Gastroesophageal sphincter (tissue), 4 donors: ENCODE data around the gene SERPINH1. TPM values are rescaled to one million over a fixed set of nuclear protein-coding genes. Genes with fewer than 3 reads are reported as not detected.

Experiments used
- ATAC-seq: fragments of 150-250 bp; one replicate; pipeline ENCODE4 v1.9.1; 2016; ENCODE audit warnings: mild to moderate bottlenecking, moderate library complexity
- H3K27ac ChIP-seq, 4 donors: fragments of 200-600 bp; sonication (generic) in 3 of 4; 1 replicate in 3 of 4; 2 replicates in 1 of 4; pipeline ENCODE4 v1.5.1; 2016 to 2019
- H3K27me3 ChIP-seq: fragments of 200-600 bp; sonication (generic); one replicate; pipeline ENCODE4 v1.5.1; 2019
- H3K36me3 ChIP-seq, 2 donors: fragments of 200-600 bp; sonication (generic); one replicate each; pipeline ENCODE4 v1.5.1; 2019; ENCODE audit warnings: control low read depth in 1 of 2
- H3K4me1 ChIP-seq, 3 donors: fragments of 200-600 bp; sonication (generic); 1 replicate in 2 of 3; 2 replicates in 1 of 3; pipeline ENCODE4 v1.5.1; 2016 to 2019; ENCODE audit warnings: control low read depth in 2 of 3
- H3K4me3 ChIP-seq, 2 donors: fragments of 200-600 bp; sonication (generic); one replicate each; pipeline ENCODE4 v1.5.1; 2019; ENCODE audit warnings: mild to moderate bottlenecking in 1 of 2, moderate library complexity in 1 of 2
- H3K9me3 ChIP-seq, 3 donors: fragments of 200-600 bp; sonication (generic); one replicate each; pipeline ENCODE4 v1.5.1; 2017 to 2019; ENCODE audit warnings: control low read depth in 2 of 3
- CTCF ChIP-seq, 4 experiments: fragments of 200-600 bp in 2 of 4; fragments of 450-650 bp in 2 of 4; sonication (generic) in 1 of 4; IDR thresholded peaks; one replicate each; pipeline ENCODE4 v1.5.1; 2017 to 2019; ENCODE audit warnings: antibody characterized with exemption in 4 of 4, mild to moderate bottlenecking in 2 of 4, moderate library complexity in 2 of 4
- EP300 ChIP-seq: sonication (generic); formaldehyde crosslinking; IDR thresholded peaks from one replicate; pipeline ENCODE4 v1.6.1; 2017; ENCODE audit warnings: antibody characterized with exemption, mild to moderate bottlenecking
- POLR2A ChIP-seq, 2 donors: fragments of 450-650 bp; IDR thresholded peaks; one replicate each; pipeline ENCODE4 v1.6.1; 2017; ENCODE audit warnings: antibody characterized with exemption in 2 of 2, mild to moderate bottlenecking in 2 of 2, moderate library complexity in 1 of 2
- POLR2AphosphoS5 ChIP-seq: sonication (generic); formaldehyde crosslinking; IDR thresholded peaks from one replicate; pipeline ENCODE4 v1.6.1; 2017; ENCODE audit warnings: antibody characterized with exemption
- WGBS, 2 donors: methylation state at CpG; one replicate each; pipeline ENCODE4 v1.1.5; 2018; ENCODE audit warnings: low coverage in 1 of 2; 5-methylcytosine and 5-hydroxymethylcytosine counted together
- total RNA-seq, 4 donors: library from RNA; depleted of rRNA; stranded (reverse); fragments of >200 nt; gene quantifications; one replicate each; pipeline ENCODE4 v1.1.0, GENCODE V29; 2016

SERPINH1 gene
- total RNA-seq, 4 donors from 2014 or later, result 127 to 284 (median 175) TPM

- ATAC-seq, result no peak
- no peaks in the 10 kb centered on the region for H3K27me3 ChIP-seq
- 8 to 22% methylated on average over 1 of the region's 1 CpG for WGBS, 2 donors
- H3K9me3 ChIP-seq, result no peaks in the 10 kb centered on the region
- peaks cover 0 to 39% (median 2%) of the 10 kb centered on the region in 3 donors for H3K4me1 ChIP-seq
- H3K27ac ChIP-seq, result no peak overlapping the region
- no peak for TF ChIP-seq EP300
- TF ChIP-seq POLR2AphosphoS5, result no peak
- TF ChIP-seq CTCF (IDR thresholded peaks at IDR 0.05), result no peak
- TF ChIP-seq POLR2A (IDR thresholded peaks at IDR 0.05), result no peak
- no peak overlapping the region for H3K4me3 ChIP-seq
- H3K36me3 ChIP-seq, result peaks cover 0 to 9% of the 10 kb centered on the region in 2 donors
These were observed 16.9 kb downstream of the SERPINH1 start for GRCh38 chr11:75578977-75579376.

DNA sequence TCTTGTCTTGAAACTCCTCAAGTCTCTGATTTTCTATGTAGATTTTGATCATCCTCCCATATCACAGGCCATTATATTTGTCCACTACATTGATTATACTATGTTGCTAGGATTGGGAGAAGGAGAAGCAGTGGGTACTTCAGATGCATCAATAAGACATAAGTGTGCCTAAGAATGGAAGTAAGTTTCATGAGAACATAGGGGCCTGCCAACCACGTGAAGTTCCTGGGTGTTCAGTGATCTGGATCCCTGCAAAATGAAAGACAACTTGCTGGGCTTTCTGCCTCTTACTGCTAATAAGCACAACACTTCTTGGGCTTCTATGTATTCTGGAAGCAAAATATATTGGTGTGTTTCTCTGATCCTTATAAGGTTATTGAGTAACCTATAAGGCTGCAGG lies 17.8 kb downstream of the SERPINH1 start:
- no peak for TF ChIP-seq POLR2AphosphoS5
- no peak for TF ChIP-seq EP300
- no peak for TF ChIP-seq POLR2A (IDR thresholded peaks at IDR 0.05)
- no peak for TF ChIP-seq CTCF (IDR thresholded peaks at IDR 0.05)
- WGBS, 2 donors, result 53 to 80% methylated on average over 1 of the region's 1 CpG
- no peak overlapping the region for H3K4me3 ChIP-seq
- H3K36me3 ChIP-seq, result peaks cover 0 to under 1% of the 10 kb centered on the region in 2 donors
- ATAC-seq, result no peak
- peaks cover 0 to 47% (median 4%) of the 10 kb centered on the region in 3 donors for H3K4me1 ChIP-seq
- H3K27ac ChIP-seq, result no peak overlapping the region
- H3K27me3 ChIP-seq, result no peaks in the 10 kb centered on the region
- no peaks in the 10 kb centered on the region for H3K9me3 ChIP-seq

GRCh38 chr11:75582506-75582894 lies 20.4 kb downstream of the SERPINH1 start:
- Histone ChIP-seq H3K27ac (peak overlapping the region in 3 of 4 donors; percentile 92 to 99 (median 99)), H3K9me3 (no peaks in the 10 kb centered on the region), H3K36me3 (no peaks in the 10 kb centered on the region), H3K4me3 (peak overlapping the region; percentile 54 to 85), H3K27me3 (no peaks in the 10 kb centered on the region), H3K4me1 (peaks cover 0 to 37% (median 4%) of the 10 kb centered on the region in 3 donors)
- TF ChIP-seq POLR2AphosphoS5, result no peak
- no peak for TF ChIP-seq EP300
- TF ChIP-seq POLR2A (IDR thresholded peaks at IDR 0.05), result no peak
- no peak for TF ChIP-seq CTCF (IDR thresholded peaks at IDR 0.05)
- ATAC-seq, result no peak
- WGBS, 2 donors, result 36 to 38% methylated on average over 2 to 4 of the region's 4 CpGs

- Histone ChIP-seq H3K9me3 (no peaks in the 10 kb centered on the region), H3K4me3 (peak overlapping the region; percentile 54 to 85), H3K27me3 (no peaks in the 10 kb centered on the region), H3K36me3 (no peaks in the 10 kb centered on the region), H3K27ac (peak overlapping the region; percentile 70 to 99 (median 96)), H3K4me1 (peaks cover 0 to 36% (median 4%) of the 10 kb centered on the region in 3 donors)
- WGBS, 2 donors, result 0% methylated on average over 3 of the region's 68 CpGs; no CpG with 5 or more reads in 1 of the 2 donors
- ATAC-seq, result peak; percentile 88
- TF ChIP-seq EP300, result no peak
- peak in 3 of 4 experiments; percentile 36 to 67 (median 55) for TF ChIP-seq CTCF (IDR thresholded peaks at IDR 0.05)
- TF ChIP-seq POLR2A (IDR thresholded peaks at IDR 0.05), result peak; percentile 28 to 87
- peak; percentile 43 for TF ChIP-seq POLR2AphosphoS5
These were observed 21.1 kb downstream of the SERPINH1 start for GRCh38 chr11:75582895-75583717.
